Heart right ventricle (tissue), 16 donors: ENCODE measurements around the gene SLC25A13. TPM values are rescaled to one million over a fixed set of nuclear protein-coding genes. Genes with fewer than 3 reads are reported as not detected.

Experiments
- ATAC-seq, 8 donors: fragments of 200-7000 bp; cut with Tn5 transposase; one replicate each; pipeline ENCODE4 v1.9.1; 2020; ENCODE audit warnings: mild to moderate bottlenecking in 8 of 8, moderate library complexity in 8 of 8, moderate number of reproducible peaks in 1 of 8
- DNase-seq, 2 donors: peaks; one replicate each; pipeline ENCODE4 v3.0.0-alpha.2; 2020
- H3K27ac ChIP-seq, 10 donors: fragments of 200-600 bp; sonication (generic) in 2 of 10; one replicate each; pipeline versions ENCODE4 v1.5.0 to v1.8.0; 2020 to 2022; ENCODE audit warnings: mild to moderate bottlenecking in 3 of 10
- H3K27me3 ChIP-seq, 7 donors: fragments of 200-600 bp; one replicate each; pipeline ENCODE4 v1.8.0; 2021 to 2022; ENCODE audit warnings: mild to moderate bottlenecking in 2 of 7
- H3K36me3 ChIP-seq, 9 donors: fragments of 200-600 bp; sonication (generic) in 1 of 9; one replicate each; pipeline versions ENCODE4 v1.5.0 to v1.8.0; 2020 to 2022; ENCODE audit warnings: mild to moderate bottlenecking in 2 of 9
- H3K4me1 ChIP-seq, 9 donors: fragments of 200-600 bp; sonication (generic) in 1 of 9; one replicate each; pipeline versions ENCODE4 v1.5.0 to v1.8.0; 2020 to 2022; ENCODE audit warnings: mild to moderate bottlenecking in 4 of 9
- H3K4me3 ChIP-seq, 10 donors: fragments of 200-600 bp; sonication (generic) in 2 of 10; one replicate each; pipeline versions ENCODE4 v1.5.0 to v1.8.0; 2020 to 2022; ENCODE audit warnings: mild to moderate bottlenecking in 7 of 10, moderate library complexity in 2 of 10
- H3K9me3 ChIP-seq, 11 donors: fragments of 200-600 bp in 10 of 11; sonication (generic) in 2 of 11; one replicate each; pipeline versions ENCODE4 v1.5.0 to v1.8.0; 2013 to 2022; ENCODE audit warnings: mild to moderate bottlenecking in 2 of 11, control low read depth in 1 of 11, moderate library complexity in 1 of 11
- WGBS, 2 donors: extraction: QIAGEN DNeasy Blood & Tissue Kit; methylation state at CpG; one replicate each; pipeline ENCODE4 v1.1.7; 2013; ENCODE audit warnings: inconsistent platforms in 1 of 2; 5-methylcytosine and 5-hydroxymethylcytosine counted together
- intact Hi-C, 10 donors: fragments of 100-400 bp; cut with DNase I; formaldehyde crosslinking; loops; one replicate each; pipeline versions ENCODE4 v1.11.1 to v1.14.2; 2022
- polyA plus RNA-seq, 2 donors: library from polyadenylated mRNA; stranded (reverse); fragments of 200-250 nt; gene quantifications; one replicate each; pipeline ENCODE4 v1.2.3, GENCODE V29; 2013
- total RNA-seq, 10 donors: library from RNA; stranded (reverse); fragmentation: NEBNext Ultra II Directional in 3 of 10; extraction: Animal tissue kit (Norgen Biotek cat#: 25700) in 3 of 10; gene quantifications; one replicate each; pipeline versions ENCODE4 v1.2.1 to v1.2.4, GENCODE V29; 2021 to 2023
- TF ChIP-seq, protein P1 (sequence below), 9 donors: fragments of 200-600 bp; sonication (generic) in 2 of 9; IDR thresholded peaks; one replicate each; pipeline versions ENCODE4 v1.5.0 to v1.8.0; 2021 to 2022; ENCODE audit warnings: antibody characterized with exemption in 9 of 9, mild to moderate bottlenecking in 5 of 9, moderate library complexity in 1 of 9
- donor health status: Arrhythmogenic right ventricular cardiomyopathy.
- donor health status: ischemic (EF 13 %, LVEDD 7.1; RV severe dilation, severe dysfunction).
- donor health status: healthy with polysubstance abuse.
- donor health status: DM: no; HTN: yes; CAD: no.
- donor health status: DM: no; HTN: no; CAD: no.
- donor health status: ischemic (EF 25% LVEDD 6.9; RV normal size, moderate dysfunction).
- donor health status: ischemic (EF 25% LVEDD 5.7; RV mildly dilated, moderate dysfunction).
- donor health status: healthy.
- donor health status: DM: yes; HTN: yes; CAD: no.
- donor health status: Ischemic cardiomyopathy.
- donor health status: ischemic (EF 35%, LVEDD 5.7; RV mildly dilated, moderate dysfunction).
- donor health status: nonischemic (EF 11% LVEDD 7.7; RV severe dilation, severe dysfunction).
- donor health status: DM: yes; HTN: yes; CAD: no.
- donor health status: PGD.
- donor health status: ischemic (EF 29% LVEDD 5.4; RV normal size, mild dysfunction).
- donor health status: nonischemic (EF 23%, LVEDD 6.1; RV moderate dilation, normal function).

SLC25A13 gene
- total and polyA plus RNA-seq, 12 donors = 5.2 to 15.3 (median 8.7) TPM

DNA sequence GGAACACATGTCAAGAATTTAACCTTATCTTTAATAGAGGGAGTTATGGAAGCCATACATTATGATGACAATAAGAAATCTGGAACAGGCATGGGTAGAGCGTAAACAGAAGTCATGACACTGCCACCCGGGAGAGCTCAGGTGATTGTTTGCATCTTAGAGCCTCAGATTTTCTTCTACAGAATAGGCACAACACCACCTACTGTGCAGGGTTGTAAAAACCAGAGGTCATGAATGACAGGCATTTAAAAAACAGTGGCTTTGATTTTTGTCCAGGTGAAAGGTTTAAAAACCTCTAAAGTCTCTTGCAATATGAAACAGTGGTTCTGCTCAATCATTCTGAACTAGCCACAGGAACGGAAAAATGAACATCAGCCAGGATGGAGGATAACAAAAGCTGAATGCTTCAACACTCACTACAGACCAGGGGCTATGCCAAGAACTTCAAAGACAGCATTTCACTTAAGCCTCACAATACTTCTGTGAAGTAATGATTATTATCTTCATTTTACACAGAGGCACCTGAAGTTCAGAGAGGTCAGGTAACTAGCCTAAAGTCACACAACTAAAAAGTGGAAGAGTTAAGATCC lies 123.8 kb downstream of the SLC25A13 start:
- TF ChIP-seq, protein P1, sequence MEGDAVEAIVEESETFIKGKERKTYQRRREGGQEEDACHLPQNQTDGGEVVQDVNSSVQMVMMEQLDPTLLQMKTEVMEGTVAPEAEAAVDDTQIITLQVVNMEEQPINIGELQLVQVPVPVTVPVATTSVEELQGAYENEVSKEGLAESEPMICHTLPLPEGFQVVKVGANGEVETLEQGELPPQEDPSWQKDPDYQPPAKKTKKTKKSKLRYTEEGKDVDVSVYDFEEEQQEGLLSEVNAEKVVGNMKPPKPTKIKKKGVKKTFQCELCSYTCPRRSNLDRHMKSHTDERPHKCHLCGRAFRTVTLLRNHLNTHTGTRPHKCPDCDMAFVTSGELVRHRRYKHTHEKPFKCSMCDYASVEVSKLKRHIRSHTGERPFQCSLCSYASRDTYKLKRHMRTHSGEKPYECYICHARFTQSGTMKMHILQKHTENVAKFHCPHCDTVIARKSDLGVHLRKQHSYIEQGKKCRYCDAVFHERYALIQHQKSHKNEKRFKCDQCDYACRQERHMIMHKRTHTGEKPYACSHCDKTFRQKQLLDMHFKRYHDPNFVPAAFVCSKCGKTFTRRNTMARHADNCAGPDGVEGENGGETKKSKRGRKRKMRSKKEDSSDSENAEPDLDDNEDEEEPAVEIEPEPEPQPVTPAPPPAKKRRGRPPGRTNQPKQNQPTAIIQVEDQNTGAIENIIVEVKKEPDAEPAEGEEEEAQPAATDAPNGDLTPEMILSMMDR (IDR thresholded peaks at IDR 0.05) = no peak
- no peaks in the 10 kb centered on the region for H3K9me3 ChIP-seq
- intact Hi-C loops = no loop called here
- 76 to 77% methylated on average over 3 of the region's 3 CpGs for WGBS, 2 donors
- H3K27me3 ChIP-seq = no peaks in the 10 kb centered on the region
- H3K4me1 ChIP-seq = peaks cover 0 to 11% (median 0%) of the 10 kb centered on the region in 9 donors
- DNase-seq = no peak
- H3K27ac ChIP-seq = no peak overlapping the region
- peaks cover 0 to 19% (median under 1%) of the 10 kb centered on the region in 9 donors for H3K36me3 ChIP-seq
- no peak overlapping the region for H3K4me3 ChIP-seq
- ATAC-seq = no peak

DNA sequence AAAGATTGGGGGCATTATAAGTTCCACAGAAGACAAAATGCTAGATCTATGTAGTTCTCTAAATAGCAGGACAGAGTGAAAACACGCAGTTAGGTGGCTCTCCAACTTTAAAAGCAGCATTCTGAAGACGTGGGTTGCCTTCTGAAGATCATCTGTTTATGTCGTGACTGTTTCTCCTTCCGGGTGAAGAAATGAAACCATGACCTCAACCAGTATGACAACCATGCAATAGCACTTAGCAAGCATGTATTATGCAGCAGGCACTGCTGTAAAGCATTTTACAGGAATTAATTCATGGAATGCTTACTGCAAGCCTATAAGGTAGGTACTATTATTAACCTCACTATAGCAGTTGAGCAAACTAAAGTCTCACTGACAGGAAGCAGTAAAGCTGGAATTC lies 125.2 kb downstream of the SLC25A13 start:
- no peak for DNase-seq
- 95 to 97% methylated on average over 4 of the region's 4 CpGs for WGBS, 2 donors
- Histone ChIP-seq H3K4me1 (peaks cover 0 to 11% (median 0%) of the 10 kb centered on the region in 9 donors), H3K27ac (no peak overlapping the region), H3K4me3 (no peak overlapping the region), H3K36me3 (peaks cover 0 to 34% (median 12%) of the 10 kb centered on the region in 9 donors), H3K9me3 (no peaks in the 10 kb centered on the region), H3K27me3 (no peaks in the 10 kb centered on the region)
- intact Hi-C loops = no loop called here
- ATAC-seq = no peak
- TF ChIP-seq, protein P1 (IDR thresholded peaks at IDR 0.05) = no peak

DNA sequence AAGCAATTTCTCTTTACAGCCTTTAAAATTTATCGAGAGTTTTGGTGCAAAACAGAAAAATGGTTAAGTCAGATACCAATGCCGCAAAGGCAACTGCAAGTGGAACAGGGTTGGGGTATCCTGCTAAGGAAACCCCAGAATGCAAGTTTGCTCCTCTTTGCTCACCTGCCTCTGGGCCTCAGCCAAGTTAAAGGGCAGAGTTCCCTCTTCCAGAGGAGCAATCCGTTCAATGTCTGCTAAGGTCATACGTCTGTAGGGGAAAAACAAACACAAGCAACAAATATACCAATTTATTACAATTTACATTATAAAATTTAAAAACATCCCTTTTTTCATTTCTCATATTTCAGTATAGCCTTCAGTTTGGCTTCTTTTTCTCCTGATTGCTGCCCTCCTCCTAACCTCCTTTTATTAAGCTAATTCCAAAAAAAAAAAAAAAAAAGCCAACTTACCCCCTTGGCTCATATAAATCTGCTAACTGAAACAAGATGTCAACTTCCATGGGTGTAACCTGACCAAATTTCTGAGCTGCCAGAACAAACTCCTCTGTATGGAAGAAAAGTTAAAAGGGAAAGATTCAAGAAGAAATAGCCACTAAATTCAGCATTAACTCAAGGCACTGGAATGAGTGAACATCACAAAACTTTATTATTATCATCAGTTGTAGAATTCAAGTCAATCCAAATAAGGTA lies 132.6 kb downstream of the SLC25A13 start:
- peaks cover 0 to 3% (median 0%) of the 10 kb centered on the region in 9 donors for H3K4me1 ChIP-seq
- TF ChIP-seq, protein P1 (IDR thresholded peaks at IDR 0.05) = no peak
- H3K9me3 ChIP-seq = no peaks in the 10 kb centered on the region
- peaks cover 0 to 99% (median 21%) of the 10 kb centered on the region in 9 donors for H3K36me3 ChIP-seq
- peak overlapping the region in 2 of 10 donors; percentile 5 to 16 for H3K4me3 ChIP-seq
- DNase-seq (no peak), ATAC-seq (no peak)
- no peaks in the 10 kb centered on the region for H3K27me3 ChIP-seq
- 63 to 65% methylated on average over 4 of the region's 4 CpGs for WGBS, 2 donors
- H3K27ac ChIP-seq = peak overlapping the region in 3 of 10 donors; percentile 1 to 32 (median 27)
- intact Hi-C loops = loop anchor here in 1 of 10 donors (10.0 kb wide), 1 partner anchor 836 kb away; the partner anchor contains the start of gene DLX5

DNA sequence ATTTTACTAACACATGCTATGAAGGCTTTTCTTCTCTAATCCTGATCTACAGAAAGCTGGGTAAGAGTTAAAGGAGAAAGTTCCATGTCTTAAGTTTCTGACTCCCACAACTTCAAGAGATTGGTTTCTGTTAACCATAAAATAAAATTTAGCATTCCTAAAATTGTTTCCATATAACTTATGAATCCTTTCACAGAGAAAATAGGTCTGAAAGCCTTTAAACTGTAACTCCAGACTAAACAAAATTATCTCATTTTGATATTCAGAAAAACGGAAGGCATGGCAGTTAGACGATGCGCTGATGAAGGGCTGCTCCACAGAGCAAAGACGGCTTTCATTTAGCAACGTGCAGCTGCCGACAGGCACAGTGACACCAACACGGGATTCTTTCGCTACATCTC lies 133.3 kb downstream of the SLC25A13 start:
- WGBS, 2 donors = 67 to 68% methylated on average over 8 of the region's 8 CpGs
- DNase-seq (no peak), ATAC-seq (peak in 2 of 8 donors; percentile 42 to 44)
- Histone ChIP-seq H3K27me3 (no peaks in the 10 kb centered on the region), H3K9me3 (no peaks in the 10 kb centered on the region), H3K4me1 (peaks cover 0 to 3% (median 0%) of the 10 kb centered on the region in 9 donors), H3K4me3 (peak overlapping the region in 2 of 10 donors; percentile 5 to 16), H3K36me3 (peaks cover 0 to 99% (median 22%) of the 10 kb centered on the region in 9 donors), H3K27ac (peak overlapping the region in 3 of 10 donors; percentile 1 to 32 (median 27))
- intact Hi-C loops = loop anchor here in 1 of 10 donors (10.0 kb wide), 1 partner anchor 836 kb away; the partner anchor contains the start of gene DLX5
- TF ChIP-seq, protein P1 (IDR thresholded peaks at IDR 0.05) = no peak
